HG03159 (cell line): ENCODE data around the gene THG1L.

Source experiments
- ATAC-seq: cut with Tn5 transposase; IDR thresholded peaks from one replicate; pipeline ENCODE4 v1.9.1; 2021; ENCODE audit warnings: mild to moderate bottlenecking, moderate library complexity; ENCODE audit not compliant: unreplicated experiment

THG1L gene

DNA sequence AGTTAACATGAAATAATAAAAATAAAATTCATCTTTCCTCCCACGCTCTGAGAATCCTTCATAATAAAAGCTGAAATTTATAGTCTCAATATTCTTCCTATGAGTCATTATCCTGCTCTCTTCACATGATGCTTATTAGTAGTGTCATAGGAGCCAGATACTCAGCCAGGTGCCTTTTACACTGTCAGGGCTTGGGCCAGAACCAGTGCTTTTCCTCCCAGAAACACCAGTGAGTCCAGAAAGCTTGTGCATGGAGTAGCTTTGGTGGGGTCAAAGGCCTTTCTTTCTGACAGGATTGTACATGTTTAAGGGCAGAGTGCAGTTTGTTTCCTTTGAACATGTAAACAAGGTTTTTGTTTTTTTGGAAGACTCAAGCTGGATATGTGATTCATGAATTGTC lies 19.1 kb downstream of the THG1L start:
- ATAC-seq, result no peak

- ATAC-seq, result no peak
These were observed 24.9 kb downstream of the THG1L start for GRCh38 chr5:157756122-157756521.

DNA sequence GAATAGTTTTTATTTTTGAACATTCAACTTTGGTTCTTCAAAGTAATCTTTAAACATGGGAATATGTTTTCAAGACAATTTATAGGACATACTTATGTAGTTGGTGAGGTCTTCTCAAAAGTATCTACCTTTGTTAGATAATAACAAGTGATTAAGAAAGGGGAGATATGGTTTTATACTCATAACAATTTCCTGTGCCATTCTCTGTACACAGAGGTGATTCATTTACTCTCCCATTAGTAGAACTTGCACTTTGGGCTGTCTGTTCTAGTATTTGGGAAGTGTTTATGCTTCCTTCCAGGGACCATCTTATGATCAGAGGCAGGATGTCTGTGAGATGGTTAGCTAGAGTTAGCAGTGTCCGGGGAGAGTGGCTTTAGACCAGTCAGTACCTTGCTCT lies 27.5 kb downstream of the THG1L start:
- ATAC-seq, result no peak

- ATAC-seq, result peak; percentile 88
These were observed 30.7 kb downstream of the THG1L start for GRCh38 chr5:157761690-157762621.

DNA sequence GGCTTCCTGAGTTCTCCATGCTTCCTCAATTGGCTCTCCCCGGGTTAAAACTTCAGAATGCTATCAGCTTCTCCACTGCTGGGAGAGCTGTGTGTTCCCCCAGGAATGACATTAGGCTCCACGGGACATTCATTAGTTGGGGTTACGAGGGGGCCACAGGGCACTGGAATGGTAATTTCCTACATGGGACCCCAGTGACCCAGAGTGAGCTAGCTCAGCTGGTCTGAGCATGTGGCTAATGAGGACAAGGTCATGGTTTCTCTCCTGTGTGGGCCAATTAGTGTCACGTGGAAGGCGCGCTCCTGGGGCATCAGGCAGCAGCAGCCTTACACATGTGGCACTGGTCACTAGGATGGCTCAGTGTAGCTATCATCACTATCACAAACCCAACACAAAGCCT lies 33.3 kb downstream of the THG1L start:
- no peak for ATAC-seq

GRCh38 chr5:157766442-157766841 lies 35.2 kb downstream of the THG1L start:
- no peak for ATAC-seq

DNA sequence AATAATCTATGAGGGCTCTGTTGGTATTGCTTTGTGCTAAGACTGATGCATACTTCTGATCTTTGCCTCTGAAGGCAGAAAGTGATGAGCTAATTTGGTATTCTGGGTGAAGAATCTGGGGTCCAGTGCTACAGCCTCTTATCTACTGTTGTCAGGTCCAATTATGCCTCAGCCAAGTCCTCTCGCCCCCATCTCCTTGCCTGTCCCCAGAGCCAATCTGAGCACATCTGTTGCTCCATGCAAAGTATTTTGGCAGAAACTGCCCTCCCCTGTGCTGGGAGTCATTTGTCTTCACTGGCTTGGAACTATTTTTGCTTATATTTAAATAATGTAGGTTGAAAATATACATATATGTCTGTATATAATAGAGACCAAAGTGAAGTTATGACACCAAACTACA lies 35.7 kb downstream of the THG1L start:
- ATAC-seq, result no peak

DNA sequence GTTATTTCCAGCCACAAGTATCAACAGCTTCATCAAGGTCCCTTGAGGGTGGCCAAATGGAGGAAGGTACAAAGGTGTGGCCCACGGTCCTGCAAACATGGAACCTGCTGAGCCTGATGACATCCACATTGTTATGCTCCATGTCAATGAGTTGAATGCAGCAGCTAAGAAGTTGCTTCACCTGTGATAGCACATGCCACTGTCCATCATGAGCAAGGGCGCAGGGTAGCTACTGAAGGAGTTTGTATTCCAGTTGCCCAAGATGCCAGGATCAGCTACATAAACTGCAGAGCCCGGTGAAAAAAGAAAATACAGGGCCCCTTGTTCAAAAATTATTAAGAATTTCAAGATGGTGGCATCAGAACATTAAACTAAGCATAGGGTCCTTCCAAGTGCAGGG lies 36.5 kb downstream of the THG1L start:
- no peak for ATAC-seq

DNA sequence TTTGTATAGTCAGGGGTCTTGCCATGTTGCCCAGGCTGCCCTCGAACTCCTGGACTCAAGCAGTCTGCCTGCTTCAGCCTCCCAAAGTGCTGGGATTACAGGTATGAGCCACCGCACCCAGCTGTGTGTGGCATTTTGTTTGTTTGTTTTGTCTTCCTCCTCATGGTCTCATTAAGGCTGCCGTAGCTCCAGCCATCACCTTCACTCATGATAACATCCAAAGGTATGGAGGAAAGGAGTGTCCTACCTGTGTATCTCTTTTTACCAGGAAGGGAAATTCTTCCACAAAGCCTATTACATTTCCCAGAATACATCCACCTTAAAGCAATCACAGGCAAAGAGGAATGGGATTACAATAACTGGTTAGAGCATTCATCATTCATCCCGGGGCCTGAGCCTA lies 39.4 kb downstream of the THG1L start:
- no peak for ATAC-seq

DNA sequence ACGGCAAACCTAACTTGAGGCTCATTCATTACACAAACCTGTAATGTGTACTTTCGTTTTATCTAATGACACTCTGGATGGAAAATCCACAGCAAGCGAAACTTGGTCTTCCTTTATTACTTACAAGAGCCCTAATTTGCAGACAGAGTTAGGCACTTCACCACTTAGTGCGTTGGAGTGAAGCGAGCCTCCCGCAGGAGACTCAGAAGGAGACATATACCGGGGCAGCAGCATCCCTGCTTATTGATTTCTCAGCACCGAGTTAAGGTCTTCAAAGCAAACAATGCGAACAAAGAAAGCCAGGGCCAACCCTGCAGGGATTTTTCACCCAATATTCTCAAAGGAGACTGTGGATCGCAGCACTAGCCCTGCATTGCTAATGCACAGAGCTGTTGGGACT lies 40.9 kb downstream of the THG1L start:
- ATAC-seq, result no peak

DNA sequence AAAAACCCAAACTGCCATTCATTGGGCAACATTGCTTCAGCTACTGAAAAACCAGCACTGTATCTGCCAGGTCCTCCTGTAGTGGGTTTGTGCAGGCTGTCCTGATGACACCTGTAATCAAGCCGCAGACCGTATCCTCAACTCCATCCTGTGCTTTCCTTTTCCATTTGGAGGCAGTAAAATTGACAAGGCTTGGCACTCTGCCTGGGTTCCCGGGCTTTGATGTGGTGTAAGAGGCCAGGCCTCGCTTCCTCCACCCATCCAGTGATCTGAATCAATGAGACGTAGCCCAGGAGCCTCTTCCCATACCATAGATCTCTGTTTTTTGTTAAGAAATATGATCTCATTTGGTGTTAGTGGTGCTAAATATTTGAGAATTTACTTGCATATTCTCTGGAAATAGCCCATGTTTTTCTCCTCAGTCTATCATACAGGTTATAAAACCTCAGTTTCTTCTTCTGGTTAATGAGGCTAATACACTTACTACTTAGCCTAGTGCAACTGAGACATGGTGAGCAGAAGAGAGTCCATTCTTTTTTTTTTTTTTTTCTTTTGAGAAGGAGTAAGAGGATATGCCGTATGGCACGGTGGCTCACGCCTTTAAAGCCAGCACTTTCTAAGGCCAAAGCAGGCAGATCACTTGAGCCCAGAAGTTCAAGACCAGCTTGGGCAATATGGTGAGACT lies 47.0 kb downstream of the THG1L start:
- no peak for ATAC-seq

DNA sequence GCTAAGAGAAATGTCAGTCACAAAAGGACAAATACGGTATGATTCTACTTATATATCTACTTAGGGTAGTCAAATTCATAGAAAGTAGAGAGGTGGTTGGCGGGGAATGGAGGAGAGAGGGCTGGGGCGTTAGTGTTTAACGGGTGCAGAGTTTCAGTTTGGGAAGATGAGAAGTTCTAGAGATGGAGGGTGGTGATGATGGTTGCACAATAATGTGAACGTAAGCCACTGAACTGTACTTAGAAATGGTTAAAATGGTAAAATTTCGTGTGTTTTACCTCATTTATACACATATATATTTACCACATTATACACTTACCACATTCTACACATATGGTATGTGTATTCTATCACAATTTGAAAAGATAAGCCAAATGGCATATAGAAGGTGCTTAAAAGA lies 48.0 kb downstream of the THG1L start:
- no peak for ATAC-seq

- no peak for ATAC-seq
These were observed 54.6 kb downstream of the THG1L start for GRCh38 chr5:157785801-157786200.
